HPDE6-E6E7 (cell line): Measurements from ENCODE around the gene DHX8.

ENCODE experiments used
- DNase-seq: peaks from one replicate; pipeline ENCODE4 v3.0.0; 2011; ENCODE audit warnings: missing footprints; ENCODE audit errors: extremely low spot score

The DHX8 gene

DNA sequence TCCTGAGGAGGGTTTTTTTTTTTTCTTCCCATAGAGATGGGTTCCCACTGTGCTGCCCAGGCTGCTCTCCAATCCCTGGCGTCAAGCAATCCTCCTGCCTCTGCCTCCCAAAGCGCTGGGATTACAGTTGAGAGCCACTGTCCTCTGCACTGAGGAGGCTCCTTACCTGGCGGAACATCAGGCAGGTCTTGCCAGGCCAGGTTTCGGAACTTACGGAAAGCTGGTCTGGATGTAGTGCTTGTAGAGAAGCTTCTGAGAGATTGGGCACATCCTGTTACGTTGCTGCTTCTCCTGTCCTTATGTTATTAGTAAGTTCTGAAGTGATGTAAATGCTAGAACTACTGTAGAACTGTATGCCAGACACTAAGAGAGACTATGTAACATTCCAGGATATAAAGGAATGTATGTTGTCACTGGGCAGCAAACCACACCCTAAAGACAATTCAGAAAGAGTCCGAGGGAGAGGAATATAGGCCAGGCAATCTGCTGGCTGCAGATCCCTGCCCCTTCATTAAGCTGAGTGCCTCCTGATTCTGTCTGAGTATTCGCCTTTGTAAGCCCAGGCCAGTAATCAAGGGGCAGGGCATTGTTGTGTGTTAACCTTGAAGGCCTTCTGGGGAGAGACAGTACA lies 41.3 kb downstream of the DHX8 start:
- no peak for DNase-seq

DNA sequence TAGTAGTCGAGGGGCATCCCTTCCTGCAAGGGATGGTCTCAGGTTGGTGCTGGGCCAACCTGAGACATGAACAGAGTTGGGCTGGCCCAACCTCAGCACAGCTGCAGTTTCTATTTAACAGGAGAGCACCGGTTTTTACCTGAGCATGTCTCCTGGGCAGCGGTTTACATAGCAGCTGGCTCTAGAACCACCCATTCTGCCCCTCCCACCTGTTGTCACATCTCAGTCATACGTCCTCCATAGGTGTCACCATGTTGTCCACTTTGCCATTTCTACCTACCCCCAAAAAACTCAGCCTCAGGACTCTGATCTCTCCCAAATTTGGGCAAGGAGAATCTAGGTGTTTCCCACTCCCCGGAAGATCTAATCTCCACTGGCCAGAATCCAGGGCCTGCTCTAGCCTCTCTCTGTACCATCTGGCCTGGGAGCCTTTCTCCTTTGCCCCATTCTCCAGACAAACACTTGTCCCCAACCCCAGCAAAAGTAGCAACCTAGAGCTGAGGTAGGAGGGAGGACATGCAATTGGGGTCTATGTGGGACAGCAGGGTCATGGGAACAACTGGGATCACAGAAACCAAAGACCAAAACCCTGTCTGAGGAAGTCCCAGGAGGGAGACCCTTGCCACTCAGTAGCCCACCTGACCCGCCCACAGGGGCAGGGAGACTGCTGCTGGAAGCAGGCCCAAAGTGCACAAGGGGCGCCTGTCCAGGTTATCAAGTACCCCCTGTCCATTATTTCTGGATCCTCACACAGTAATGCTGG lies 43.3 kb downstream of the DHX8 start:
- DNase-seq: no peak

DNA sequence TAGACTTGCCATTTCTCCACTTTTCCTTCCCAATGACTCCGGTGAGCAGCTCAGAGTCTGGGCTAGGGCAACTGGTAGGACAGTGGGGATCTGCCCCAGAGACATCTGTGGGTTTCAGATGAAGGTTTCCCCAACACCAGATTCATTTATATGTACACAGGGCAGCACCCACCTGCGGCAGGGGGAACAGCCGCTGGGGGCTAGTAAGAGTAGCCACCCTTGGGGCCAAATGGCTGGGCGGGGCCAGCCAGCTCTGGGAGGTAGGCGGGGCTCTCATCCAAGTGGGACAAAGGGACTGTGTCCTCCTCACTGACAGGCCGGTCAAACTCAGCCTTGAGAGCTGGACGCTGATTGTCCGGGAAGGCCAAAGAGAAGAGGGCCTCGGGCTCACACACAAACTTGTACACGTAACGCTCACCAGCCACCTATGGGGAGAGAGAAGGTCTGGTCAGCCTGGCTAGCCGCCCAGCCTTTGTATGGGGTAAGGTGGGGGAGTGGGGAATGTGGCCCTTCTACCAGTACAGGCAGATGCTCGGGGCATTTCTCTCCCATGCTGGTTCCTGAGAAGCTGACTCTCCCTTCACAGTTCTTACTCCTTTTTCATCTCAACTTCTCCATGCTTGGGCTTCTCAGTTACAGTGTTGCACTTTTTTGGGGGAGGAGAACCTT lies 44.7 kb downstream of the DHX8 start:
- DNase-seq: no peak

DNA sequence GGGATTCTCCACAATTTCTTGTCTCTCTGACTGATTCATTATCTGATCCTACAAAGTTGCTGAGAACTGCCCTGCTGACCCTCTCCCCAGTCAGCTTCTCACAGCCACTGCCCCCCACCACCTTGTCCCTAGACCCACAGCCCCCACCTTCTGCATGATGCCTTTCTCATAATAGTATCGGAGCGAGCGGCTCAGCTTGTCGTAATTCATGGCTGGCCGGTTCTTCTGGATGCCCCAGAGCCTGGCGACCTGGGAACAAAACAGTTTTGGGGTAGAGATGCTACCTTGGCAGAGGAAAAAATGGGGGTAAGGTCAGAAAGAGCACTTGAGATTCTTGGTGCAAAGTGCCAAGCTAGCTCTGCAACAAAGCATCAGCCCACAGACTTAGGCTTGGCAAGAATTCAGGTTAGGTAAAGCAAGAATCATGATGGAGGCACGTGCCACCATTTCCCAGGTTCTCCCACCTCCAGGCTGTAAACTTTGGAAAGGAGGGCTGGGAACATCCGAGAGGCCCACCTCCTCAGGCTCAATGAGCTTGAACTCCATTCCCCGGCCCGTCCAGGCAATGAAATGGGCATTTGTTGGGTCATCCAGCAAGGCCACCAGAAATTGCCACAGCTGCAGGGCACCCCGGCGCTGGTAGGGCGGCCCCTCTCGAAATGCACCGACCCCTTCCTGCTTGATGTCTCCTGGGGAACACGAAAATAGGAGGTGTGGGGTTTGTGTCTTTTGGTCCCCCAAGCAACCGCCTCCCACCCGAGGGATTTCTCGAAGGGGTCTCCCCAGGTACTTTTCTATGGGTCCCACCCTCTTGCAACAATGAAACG lies 45.4 kb downstream of the DHX8 start:
- no peak for DNase-seq

DNA sequence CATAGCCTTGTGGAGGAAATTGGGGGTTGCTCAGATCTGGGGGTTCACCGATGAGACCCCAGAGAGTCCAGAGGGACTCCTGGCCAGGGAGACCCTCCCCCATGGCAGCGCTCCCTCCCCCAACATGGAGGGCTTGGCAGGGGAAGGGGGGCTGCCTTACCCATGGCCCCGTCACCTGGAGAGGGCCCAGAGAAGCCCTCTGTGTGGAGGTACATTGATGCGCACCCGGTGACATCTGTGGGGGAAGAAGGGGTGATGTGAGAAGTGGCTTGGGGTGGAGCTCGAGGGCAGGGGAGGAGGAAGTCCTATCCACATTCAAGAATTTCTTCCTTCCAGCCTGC lies 46.1 kb downstream of the DHX8 start:
- DNase-seq: no peak

DNA sequence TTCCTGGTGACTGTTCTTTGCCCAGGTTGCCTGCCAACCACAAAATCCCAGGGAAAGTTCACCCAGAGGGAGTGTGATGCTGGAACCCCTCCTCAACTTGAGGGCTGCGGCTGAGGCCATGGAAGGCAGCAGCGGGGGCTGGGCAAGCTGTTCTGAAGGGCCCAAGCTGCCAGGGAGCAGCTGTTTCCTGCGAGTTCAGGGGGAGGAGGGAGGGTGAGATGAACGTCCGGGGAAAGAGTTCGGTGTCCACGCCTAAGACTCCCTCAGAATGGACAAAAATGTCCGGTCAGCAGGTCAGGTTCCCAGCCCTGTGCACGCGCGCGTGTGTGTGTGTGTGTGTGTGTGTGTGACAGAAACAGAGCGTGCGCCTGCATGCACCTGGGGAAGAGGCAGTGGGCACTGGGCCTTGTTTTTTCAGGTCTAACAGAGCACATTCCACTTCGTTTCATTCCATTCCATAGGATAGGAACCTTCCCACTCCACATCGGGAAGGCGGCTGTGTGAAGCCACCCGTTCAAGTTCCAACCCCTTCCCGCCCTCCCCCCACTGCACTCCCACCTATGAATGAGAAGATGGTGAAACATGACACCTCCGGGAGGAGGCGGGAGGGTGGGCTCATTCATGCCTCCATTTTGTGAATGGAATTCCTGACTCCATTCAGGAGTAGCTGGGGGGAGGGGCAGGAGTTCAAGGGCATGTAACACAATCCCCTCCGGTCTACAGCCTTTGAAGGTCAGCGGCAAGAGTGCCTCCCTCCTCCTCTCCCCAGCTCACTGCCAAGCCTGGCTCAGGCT lies 46.7 kb downstream of the DHX8 start:
- no peak for DNase-seq

DNA sequence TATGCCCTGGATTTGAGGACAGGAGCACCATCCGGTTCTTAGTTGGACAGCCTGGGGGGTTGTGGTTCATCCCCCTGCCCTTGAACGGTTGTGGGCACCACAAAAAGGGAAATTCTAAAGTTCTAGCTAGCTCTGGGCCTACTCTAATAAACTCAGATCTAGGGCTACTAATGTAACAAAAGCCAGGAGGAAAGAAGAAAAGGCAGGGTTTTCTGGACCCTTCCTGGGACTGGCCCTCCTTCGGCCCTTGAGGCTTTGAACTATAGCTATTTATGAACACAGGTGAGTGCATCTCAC lies 47.3 kb downstream of the DHX8 start:
- DNase-seq: no peak

- no peak for DNase-seq
Measured at GRCh38 chr17:43531955-43532354, 48.2 kb downstream of the DHX8 start.

DNA sequence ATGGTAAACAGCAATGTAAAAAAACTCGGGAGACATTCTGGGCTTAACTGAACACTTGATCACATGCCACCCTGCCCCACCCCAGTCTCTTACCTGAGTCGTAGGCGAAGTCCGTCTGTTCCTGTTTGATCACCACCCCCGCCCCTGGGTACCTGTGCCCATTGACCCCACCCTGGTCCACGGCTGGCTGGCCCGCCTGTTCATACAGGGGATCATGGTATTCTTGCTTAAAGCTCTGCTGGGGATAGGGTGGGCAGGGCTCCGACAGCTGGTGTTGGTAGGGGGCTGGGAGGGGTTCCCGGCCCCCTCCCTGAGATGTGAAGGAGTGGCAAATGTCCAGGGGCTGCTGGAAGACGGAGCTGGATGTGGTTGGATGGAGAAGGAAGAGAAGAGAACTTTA lies 48.8 kb downstream of the DHX8 start:
- no peak for DNase-seq

DNA sequence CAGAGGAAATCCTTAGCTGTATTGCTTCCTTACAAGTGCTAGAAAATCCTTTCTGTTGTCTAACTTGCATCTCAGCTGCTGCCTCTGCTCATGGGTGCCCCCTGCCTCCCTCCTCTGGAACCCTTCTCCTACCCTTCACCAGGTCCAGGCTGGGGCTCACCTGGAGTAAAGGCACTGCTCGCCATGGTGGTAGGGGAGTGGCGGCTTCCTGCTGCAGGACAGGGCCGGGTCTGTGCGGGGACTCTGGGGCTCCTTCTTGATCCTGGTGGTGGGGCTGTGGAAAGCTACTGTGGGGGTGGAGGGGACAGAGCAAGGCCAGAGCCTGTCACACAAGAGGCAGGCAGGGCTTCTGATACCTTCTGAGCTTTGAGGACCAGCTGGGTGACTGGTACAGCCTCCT lies 49.9 kb downstream of the DHX8 start:
- DNase-seq: no peak

DNA sequence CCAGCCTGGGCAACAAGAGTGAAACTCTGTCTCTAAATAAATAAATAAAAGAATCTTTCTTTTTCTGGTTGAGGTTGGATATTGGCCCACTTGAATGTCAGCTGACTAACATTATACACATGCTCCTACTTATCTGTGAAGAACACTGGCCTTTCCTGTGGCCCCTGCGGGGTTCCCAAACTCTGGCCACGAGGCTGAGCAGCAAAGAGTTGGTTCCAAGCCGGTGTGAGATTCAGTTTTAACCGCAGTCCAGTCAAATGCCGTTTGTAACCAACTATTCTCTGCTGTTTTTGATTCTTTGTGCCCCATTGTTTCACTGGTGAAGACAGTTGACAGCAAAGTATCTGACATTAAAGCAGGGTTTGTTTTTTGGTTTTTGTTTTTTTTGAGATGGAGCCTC lies 51.1 kb downstream of the DHX8 start:
- no peak for DNase-seq

- peak; percentile 46 for DNase-seq
Measured at GRCh38 chr17:43536236-43536992, 52.6 kb downstream of the DHX8 start.

GRCh38 chr17:43540821-43541674 lies 57.3 kb downstream of the DHX8 start:
- DNase-seq: no peak

GRCh38 chr17:43542859-43543258 lies 59.1 kb downstream of the DHX8 start:
- no peak for DNase-seq

DNA sequence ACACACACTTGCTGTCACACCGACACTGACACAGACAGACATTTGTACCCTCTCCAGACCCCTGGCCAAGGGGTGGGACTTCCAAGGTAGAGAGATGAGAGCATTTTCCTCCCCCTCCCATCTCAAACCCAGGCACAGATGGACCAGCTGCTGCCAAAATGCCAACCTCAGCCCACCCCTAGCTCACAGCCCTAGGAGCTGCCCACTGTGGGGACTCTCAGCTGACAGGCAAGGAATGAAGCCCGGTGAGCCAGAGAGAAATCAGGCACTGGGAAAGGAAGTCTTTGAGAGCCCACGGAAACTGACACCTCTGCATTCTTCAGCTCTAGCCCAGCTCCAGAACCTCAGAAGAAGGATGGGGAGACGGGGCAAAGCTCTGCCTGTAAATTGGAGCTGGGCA lies 59.5 kb downstream of the DHX8 start:
- DNase-seq: no peak

GRCh38 chr17:43543771-43544575 lies 60.2 kb downstream of the DHX8 start:
- DNase-seq: no peak

DNA sequence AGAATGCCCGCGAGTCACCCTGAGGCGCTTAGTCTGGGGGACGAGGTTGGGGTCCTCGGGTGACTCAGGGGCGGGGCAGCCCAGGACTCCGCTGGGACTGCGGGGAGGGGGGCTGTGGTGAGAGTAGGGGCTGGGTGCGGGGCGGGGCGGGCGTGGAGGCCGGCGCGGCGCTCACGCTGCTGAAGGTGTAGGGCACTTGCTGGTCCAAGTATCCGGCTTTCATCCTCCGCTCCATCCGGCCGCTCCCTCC lies 61.5 kb downstream of the DHX8 start:
- DNase-seq: peak; percentile 46

- peak; percentile 99 for DNase-seq
Measured at GRCh38 chr17:43546319-43547188, 62.8 kb downstream of the DHX8 start, which contains the start of gene ETV4. ETV4 (minus strand) TSS chr17:43546340; CDS start chr17:43545617, 723 bp downstream.
